HG03045 (cell line): Measurements from ENCODE around the gene UCHL3.
"Not testable (repeated sequence)": the region's sequence is repeated elsewhere in the genome, so short reads cannot be mapped to it uniquely, and the experiment has no call there.

Experiments
- ATAC-seq: cut with Tn5 transposase; IDR thresholded peaks from one replicate; pipeline ENCODE4 v1.9.1; 2021; ENCODE audit warnings: mild to moderate bottlenecking, moderate library complexity; ENCODE audit not compliant: unreplicated experiment

Gene UCHL3

DNA sequence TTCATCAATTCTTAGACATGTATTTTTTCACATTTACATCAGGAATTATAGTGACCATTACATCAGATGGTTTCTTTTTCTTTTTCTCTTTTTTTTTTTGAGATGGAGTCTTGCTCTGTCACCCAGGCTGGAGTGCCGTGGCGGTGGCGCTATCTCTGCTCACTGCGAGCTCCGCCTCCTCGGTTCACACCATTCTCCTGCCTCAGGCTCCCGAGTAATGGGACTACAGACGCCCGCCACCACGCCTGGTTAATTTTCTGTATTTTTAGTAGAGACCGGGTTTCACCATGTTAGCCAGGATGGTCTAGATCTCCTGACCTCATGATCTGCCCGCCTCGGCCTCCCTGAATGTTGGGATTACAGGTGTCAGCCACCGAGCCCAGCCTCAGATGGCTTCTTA is 4.2 kb upstream of the UCHL3 start:
- ATAC-seq, result not testable (repeated sequence)

DNA sequence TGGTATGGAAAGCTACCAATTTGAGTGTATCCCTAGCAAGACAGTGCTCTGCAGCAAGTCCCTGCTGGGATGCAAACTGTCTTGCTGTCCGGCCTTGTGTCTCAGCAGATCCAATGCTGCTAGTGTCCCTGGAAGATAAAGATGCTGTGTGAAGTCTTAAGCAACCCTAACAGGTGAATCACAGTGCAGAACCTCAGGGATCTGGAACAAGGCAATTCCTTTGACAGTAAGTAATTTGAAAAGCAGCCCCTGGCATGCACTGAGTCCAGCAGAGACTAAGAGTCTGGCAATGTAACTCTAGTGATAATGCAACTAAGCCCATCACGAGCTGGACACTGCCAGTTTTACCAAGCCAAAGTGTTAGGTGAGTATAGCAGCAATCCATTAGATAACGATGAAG is 1.7 kb upstream of the UCHL3 start:
- ATAC-seq, result no peak

GRCh38 chr13:75550159-75550567 is 572 bp downstream of the UCHL3 start:
- ATAC-seq, result peak; percentile 12

- ATAC-seq, result no peak
Observed at GRCh38 chr13:75554464-75554863, 4.9 kb downstream of the UCHL3 start.

DNA sequence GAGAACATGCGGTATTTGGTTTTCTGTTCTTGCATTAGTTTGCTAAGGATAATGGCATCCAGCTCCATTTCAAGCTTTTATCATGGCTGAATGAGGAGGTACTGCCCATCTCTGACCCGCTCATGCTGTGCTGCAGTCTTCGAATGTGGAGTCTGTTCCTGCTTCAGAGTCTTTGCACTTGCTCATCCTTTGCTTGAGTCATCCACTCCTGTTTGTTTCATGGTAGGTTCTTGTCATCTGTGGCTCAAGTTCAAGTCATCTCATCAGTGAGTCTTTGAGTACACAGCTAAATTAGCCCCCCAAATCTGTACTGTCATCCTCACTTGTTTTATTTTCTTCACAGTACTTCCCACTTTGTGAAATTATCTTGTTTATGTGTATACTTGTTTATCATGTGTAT is 5.4 kb downstream of the UCHL3 start:
- no peak for ATAC-seq

- no peak for ATAC-seq
Observed at GRCh38 chr13:75555836-75556235, 6.2 kb downstream of the UCHL3 start.

- ATAC-seq, result no peak
Observed at GRCh38 chr13:75556961-75557360, 7.4 kb downstream of the UCHL3 start.

DNA sequence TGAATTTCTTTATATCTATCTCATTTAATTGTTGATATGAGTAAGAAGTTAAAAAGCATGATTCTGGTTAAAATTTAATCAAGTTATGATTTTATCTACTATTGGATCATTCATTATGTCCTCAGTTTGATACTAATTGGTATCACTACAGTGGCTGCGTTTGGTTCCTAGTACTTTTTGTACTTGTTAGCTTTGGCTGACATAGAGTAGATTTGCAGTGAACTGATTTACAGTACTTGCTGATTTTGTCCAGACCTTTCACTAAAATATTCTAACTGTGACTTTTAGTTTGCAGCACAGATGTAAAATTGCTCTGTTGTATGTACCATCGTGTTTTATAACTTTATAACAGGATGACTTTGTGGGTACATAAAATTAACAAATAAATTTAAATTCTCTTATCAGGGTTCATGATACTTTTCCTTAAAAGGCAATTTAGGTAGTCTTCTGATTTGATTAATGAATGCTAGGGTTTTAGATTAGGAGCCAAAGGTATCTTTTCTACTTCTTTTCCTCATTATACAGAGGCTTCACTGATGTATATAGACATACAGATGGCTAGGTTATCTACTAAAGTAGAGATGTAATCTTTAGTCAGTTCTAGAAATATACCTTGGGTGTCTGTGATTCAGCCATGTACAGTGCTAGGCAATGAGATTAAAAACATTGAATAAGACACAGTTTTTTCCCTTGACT is 8.7 kb downstream of the UCHL3 start:
- no peak for ATAC-seq

- no peak for ATAC-seq
Observed at GRCh38 chr13:75566658-75567057, 17.1 kb downstream of the UCHL3 start.

GRCh38 chr13:75569576-75569975 is 20.0 kb downstream of the UCHL3 start:
- ATAC-seq, result no peak

DNA sequence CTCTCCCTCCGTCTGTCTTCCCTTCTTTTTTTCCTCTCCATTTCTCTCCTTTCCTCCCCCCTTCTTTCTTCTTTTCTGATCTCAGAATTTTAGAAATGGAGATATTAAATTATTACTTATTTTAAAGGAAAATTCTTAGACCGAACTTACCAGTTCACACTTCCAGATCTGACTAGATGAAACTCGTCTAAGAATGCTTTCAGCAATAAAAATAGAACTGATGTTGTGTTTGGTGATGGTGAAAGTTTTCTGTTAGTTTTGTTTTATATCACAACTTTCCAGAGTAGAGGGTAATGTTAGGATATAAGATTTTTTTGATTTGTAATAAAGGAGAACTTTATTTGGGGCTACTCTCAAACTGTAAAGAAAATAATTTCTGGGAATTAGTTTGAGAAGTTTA is 29.9 kb downstream of the UCHL3 start:
- ATAC-seq, result no peak

GRCh38 chr13:75581874-75582640 is 32.5 kb downstream of the UCHL3 start:
- ATAC-seq, result no peak

GRCh38 chr13:75583091-75583490 is 33.5 kb downstream of the UCHL3 start:
- ATAC-seq, result no peak

GRCh38 chr13:75585153-75585552 is 35.6 kb downstream of the UCHL3 start:
- ATAC-seq, result no peak

- ATAC-seq, result no peak
Observed at GRCh38 chr13:75587679-75588078, 38.1 kb downstream of the UCHL3 start.

- no peak for ATAC-seq
Observed at GRCh38 chr13:75596657-75597182, 47.1 kb downstream of the UCHL3 start.

GRCh38 chr13:75600371-75600770 is 50.8 kb downstream of the UCHL3 start:
- no peak for ATAC-seq

GRCh38 chr13:75603038-75603437 is 53.4 kb downstream of the UCHL3 start:
- ATAC-seq, result no peak

GRCh38 chr13:75607447-75607846 is 57.9 kb downstream of the UCHL3 start:
- no peak for ATAC-seq

DNA sequence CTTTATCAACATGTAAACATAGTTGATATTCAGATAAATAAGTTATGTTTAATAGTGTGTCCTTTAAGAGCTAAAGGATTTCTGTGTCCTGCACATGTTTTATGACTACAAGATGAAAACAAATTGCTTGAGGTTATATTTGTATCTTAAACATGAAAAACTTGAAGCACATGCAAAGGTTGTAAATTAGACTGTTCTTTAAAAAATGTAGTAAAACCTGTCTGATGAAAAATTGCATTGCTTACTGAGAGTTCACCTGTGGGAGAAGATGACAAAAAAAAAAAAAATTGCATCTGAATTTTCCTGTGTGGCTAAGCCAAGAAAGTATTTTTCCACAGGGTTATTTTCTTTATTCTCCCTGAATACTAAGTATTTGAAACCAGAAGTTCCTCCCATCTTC is 60.9 kb downstream of the UCHL3 start:
- no peak for ATAC-seq

GRCh38 chr13:75612354-75612753 is 62.8 kb downstream of the UCHL3 start:
- ATAC-seq, result no peak

DNA sequence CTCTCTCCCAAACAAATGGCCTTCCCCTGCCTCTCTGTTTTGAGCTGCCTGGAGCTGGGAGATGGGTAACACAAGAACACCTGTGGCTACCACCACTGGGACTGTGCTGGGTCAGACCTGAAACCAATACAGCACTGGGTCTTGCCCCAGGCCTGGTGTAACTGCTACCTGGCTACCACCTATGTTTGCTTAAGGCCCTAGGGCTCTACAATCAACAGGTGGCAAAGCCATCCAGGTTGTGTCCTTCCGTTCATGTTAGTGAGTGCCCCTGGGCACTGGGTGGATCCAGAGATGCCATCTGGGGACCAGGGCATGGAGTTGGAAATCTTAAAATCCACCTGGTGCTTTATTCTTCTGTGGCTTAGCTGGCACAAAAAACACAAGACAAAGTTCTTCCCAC is 67.6 kb downstream of the UCHL3 start:
- ATAC-seq, result no peak
